ENCODE measurements around the gene PPP1R16B. TPM values are rescaled to one million over a fixed set of nuclear protein-coding genes. Genes with fewer than 3 reads are reported as not detected.
A peak's percentile ranks its signal among the peaks of the same experiment; 100 is the strongest.

Gene PPP1R16B
- polyA plus RNA-seq, 2 of the 4 experiments (the other 2 are of a cell fraction): 0.17 to 0.31 TPM

GRCh38 chr20:38926934-38927616 is 121.6 kb downstream of the PPP1R16B start:
- H3K27ac ChIP-seq: peak overlapping the region; percentile 80 to 93
- DNase-seq (ENCODE audit: low read depth in 1 of 2, low spot score in 1 of 2): peak in 1 of 2 experiments; percentile 10
- H3K4me3 ChIP-seq: peak overlapping the region; percentile 94
- H3K4me2 ChIP-seq: peak overlapping the region; percentile 83
- ChIA-PET CTCF (interaction anchor here (0.9 to 8.4 kb wide), 21 partner anchors 10 to 278 kb away, joined by 3 to 60 read pairs (median 5); partner anchors contain the start of gene DHX35), POLR2A (interaction anchor here (0.6 to 3.6 kb wide), 6 partner anchors 9 to 481 kb away, joined by 3 to 34 read pairs (median 6); partner anchors contain the start of gene DHX35)
- H3K4me1 ChIP-seq: peaks cover 34% of the 10 kb centered on the region; the same call in 2 of the 3 replicates
- no peaks in the 10 kb centered on the region for H3K9me3 ChIP-seq
- no peak; a peak in 1 of 6 replicates for ATAC-seq
- under 1% methylated on average over 11 of the region's 27 CpGs for WGBS (ENCODE audit: missing lambda C conversion rate)
- TF ChIP-seq RCOR1 (IDR thresholded peaks at IDR 0.05; ENCODE audit: low read depth, low read length) (no peak), BHLHE40 (IDR thresholded peaks at IDR 0.05; ENCODE audit: low read depth, low read length) (no peak), HMGXB4 (CRISPR knock-in tag; IDR thresholded peaks at IDR 0.05; ENCODE audit: borderline replicate concordance) (no peak), SREBF2 (IDR thresholded peaks at IDR 0.05) (no peak), TFCP2L1 (CRISPR knock-in tag; IDR thresholded peaks at IDR 0.05) (no peak), CHD4 (IDR thresholded peaks at IDR 0.05; ENCODE audit: borderline replicate concordance) (no peak), USF2 (IDR thresholded peaks at IDR 0.05) (no peak), CBX2 (IDR thresholded peaks at IDR 0.05; ENCODE audit: borderline replicate concordance, low read depth) (no peak), NPAS2 (CRISPR knock-in tag; IDR thresholded peaks at IDR 0.05; ENCODE audit: borderline replicate concordance) (no peak), CBX8 (IDR thresholded peaks at IDR 0.05) (no peak), MAX (IDR thresholded peaks at IDR 0.05) (no peak), HES2 (IDR thresholded peaks at IDR 0.05) (no peak), RNF2 (IDR thresholded peaks at IDR 0.05; ENCODE audit: borderline replicate concordance, low read depth) (no peak), SMC3 (IDR thresholded peaks at IDR 0.05) (no peak), EHMT2 (IDR thresholded peaks at IDR 0.05; ENCODE audit: low read depth) (no peak), HDAC2 (IDR thresholded peaks at IDR 0.05) (no peak), NFE2L2 (conservative IDR thresholded peaks at IDR 0.05; ENCODE audit: low read length) (no peak), POLR2A (IDR thresholded peaks at IDR 0.05; ENCODE audit: low read length) (no peak), JUNB (IDR thresholded peaks at IDR 0.05) (no peak), JUN (IDR thresholded peaks at IDR 0.05) (no peak)
- FAIRE-seq: no peak

- no peaks in the 10 kb centered on the region for H3K9me3 ChIP-seq
- peak overlapping the region; percentile 94 for H3K4me3 ChIP-seq
- CTCF ChIA-PET: interaction anchor here (0.7 to 3.4 kb wide), 4 partner anchors 15 to 121 kb away, joined by 3 to 18 read pairs (median 10); partner anchors contain the start of gene DHX35
- TF ChIP-seq RFX5 (IDR thresholded peaks at IDR 0.05) (no peak), KDM5A (IDR thresholded peaks at IDR 0.05) (no peak), RCOR1 (IDR thresholded peaks at IDR 0.05; ENCODE audit: low read depth, low read length) (no peak), ATOH8 (CRISPR knock-in tag; IDR thresholded peaks at IDR 0.05; ENCODE audit: low read depth) (no peak), GATA3 (IDR thresholded peaks at IDR 0.05; ENCODE audit: borderline replicate concordance) (no peak), FOXS1 (CRISPR knock-in tag; IDR thresholded peaks at IDR 0.05) (no peak), HES2 (IDR thresholded peaks at IDR 0.05) (no peak)
- peaks cover 43% of the 10 kb centered on the region; the same call in 2 of the 3 replicates for H3K4me1 ChIP-seq
- WGBS (ENCODE audit: missing lambda C conversion rate): 40% methylated on average over 5 of the region's 5 CpGs
- H3K27ac ChIP-seq: peak overlapping the region; percentile 80 to 93
- peak overlapping the region; percentile 83 for H3K4me2 ChIP-seq
- no peak for FAIRE-seq
- no peak for ATAC-seq
- peak in 1 of 2 experiments; percentile 24 for DNase-seq (ENCODE audit: low read depth in 1 of 2, low spot score in 1 of 2)
- POLR2A ChIA-PET: interaction anchor here (1.1 to 3.6 kb wide), 2 partner anchors 34 to 180 kb away, joined by 6 to 34 read pairs; partner anchors contain the start of gene DHX35
These were observed 122.5 kb downstream of the PPP1R16B start for GRCh38 chr20:38927902-38928578.

Measured in A549 (cell line).